SU-DHL-6 (cell line): Measurements from ENCODE around the gene TOE1.

Experiments
- H2AFZ ChIP-seq: fragments of 200-600 bp; sonication (generic); 2 replicates; pipeline ENCODE4 v1.6.1; 2014; ENCODE audit warnings: low read depth, mild to moderate bottlenecking, moderate library complexity, mixed read lengths, antibody characterized with exemption, low read length; ENCODE audit not compliant: severe bottlenecking
- H3F3A ChIP-seq: fragments of 200-600 bp; shearing (Covaris generic); 2 replicates; pipeline ENCODE4 v1.6.0; 2016; ENCODE audit warnings: antibody characterized with exemption, mild to moderate bottlenecking; ENCODE audit not compliant: insufficient read depth
- H3K27ac ChIP-seq: fragments of 200-600 bp; sonication (generic); 2 replicates; pipeline ENCODE4 v1.5.1; 2016; ENCODE audit warnings: low read depth, mild to moderate bottlenecking, low read length, moderate library complexity, mixed read lengths
- H3K27me3 ChIP-seq: fragments of 200-600 bp; sonication (generic), shearing (Covaris generic); 2 replicates; pipeline ENCODE4 v1.6.0; 2014; ENCODE audit warnings: mild to moderate bottlenecking, low read length
- H3K36me3 ChIP-seq: fragments of 200-600 bp; sonication (generic); 2 replicates; pipeline ENCODE4 v1.6.1; 2014; ENCODE audit warnings: mild to moderate bottlenecking, low read length, mixed read lengths
- H3K4me2 ChIP-seq: fragments of 300-600, 200-600 bp; shearing (Covaris generic), sonication (generic); 2 replicates; pipeline ENCODE4 v1.6.0; 2014; ENCODE audit warnings: low read length, low read depth, mild to moderate bottlenecking; ENCODE audit not compliant: poor library complexity, severe bottlenecking
- H3K4me3 ChIP-seq: fragments of 200-600 bp; sonication (generic); 2 replicates; pipeline ENCODE4 v1.5.1; 2014; ENCODE audit warnings: antibody characterized with exemption, low read length, mild to moderate bottlenecking, mixed read lengths; ENCODE audit not compliant: insufficient read depth, poor library complexity, severe bottlenecking
- H3K79me2 ChIP-seq: fragments of 200-600 bp; sonication (generic); 2 replicates; pipeline ENCODE4 v1.6.1; 2014; ENCODE audit warnings: mild to moderate bottlenecking, low read length, moderate library complexity; ENCODE audit not compliant: insufficient read depth
- H3K9ac ChIP-seq: fragments of 200-600 bp; sonication (generic); 2 replicates; pipeline ENCODE4 v1.7.0; 2014; ENCODE audit warnings: mild to moderate bottlenecking, low read length
- H3K9me2 ChIP-seq: fragments of 200-600 bp; sonication (generic); replicated peaks from 2 replicates; pipeline ENCODE4 v1.6.1; 2014; ENCODE audit warnings: low read length; ENCODE audit not compliant: insufficient read depth
- H3K9me3 ChIP-seq: fragments of 200-600 bp; sonication (generic); 2 replicates; pipeline ENCODE4 v1.6.1; 2014; ENCODE audit warnings: low read length, mixed read lengths; ENCODE audit not compliant: insufficient read depth
- H4K20me1 ChIP-seq: fragments of 200-600 bp; sonication (generic); 2 replicates; pipeline ENCODE4 v1.6.1; 2014; ENCODE audit warnings: low read depth, mild to moderate bottlenecking, antibody characterized with exemption, low read length, moderate library complexity, mixed read lengths
- CTCF ChIP-seq: fragments of 200-600 bp; sonication (generic); IDR thresholded peaks from one replicate; pipeline ENCODE4 v1.5.1; 2017; ENCODE audit warnings: antibody characterized with exemption, mild to moderate bottlenecking, low read length, moderate library complexity; ENCODE audit not compliant: insufficient read depth, poor library complexity, severe bottlenecking
- EZH2phosphoT487 ChIP-seq: fragments of 200-600 bp; sonication (generic), shearing (Covaris generic); conservative IDR thresholded peaks from 2 replicates; pipeline ENCODE4 v1.6.1; 2018; ENCODE audit warnings: mild to moderate bottlenecking, antibody characterized with exemption, low read length, moderate library complexity, mixed read lengths

TOE1 gene

GRCh38 chr1:45348020-45348419 is 8.1 kb downstream of the TOE1 start:
- Histone ChIP-seq H3K4me3 (no peak overlapping the region), H3K9ac (no peak overlapping the region)

GRCh38 chr1:45348609-45348965 is 8.6 kb downstream of the TOE1 start:
- H3K36me3 ChIP-seq: peaks cover 3% of the 10 kb centered on the region; the same call in 1 of the 2 replicates
- H3K9me3 ChIP-seq: no peaks in the 10 kb centered on the region
- H3K4me3 ChIP-seq: no peak overlapping the region
- no peaks in the 10 kb centered on the region for H3K9me2 ChIP-seq
- H3K9ac ChIP-seq: no peak overlapping the region
- no peak overlapping the region for H2AFZ ChIP-seq
- no peak for TF ChIP-seq CTCF
- TF ChIP-seq EZH2phosphoT487: no peak
- no peak overlapping the region for H3K27ac ChIP-seq
- H3F3A ChIP-seq: 0 out of 2 replicates have a peak, but pooled peaks cover 9% of the 10 kb centered on the region
- H3K79me2 ChIP-seq: no peaks in the 10 kb centered on the region
- H4K20me1 ChIP-seq: no peaks in the 10 kb centered on the region
- H3K27me3 ChIP-seq: no peaks in the 10 kb centered on the region
- H3K4me2 ChIP-seq: no peak overlapping the region

More at GRCh38 chr1:45348020-45348419, 8.1 kb downstream of the TOE1 start:
- Histone ChIP-seq H3K27me3 (no peaks in the 10 kb centered on the region), H3K27ac (no peak overlapping the region), H4K20me1 (no peaks in the 10 kb centered on the region), H3K4me2 (no peak overlapping the region), H3K79me2 (no peaks in the 10 kb centered on the region), H3K9me2 (no peaks in the 10 kb centered on the region), H3K36me3 (peaks cover 5% of the 10 kb centered on the region; the same call in 1 of the 2 replicates), H2AFZ (no peak overlapping the region), H3K9me3 (no peaks in the 10 kb centered on the region), H3F3A (0 out of 2 replicates have a peak, but pooled peaks cover 9% of the 10 kb centered on the region)
- TF ChIP-seq EZH2phosphoT487 (no peak), CTCF (no peak)

GRCh38 chr1:45348966-45349677 is 9.2 kb downstream of the TOE1 start:
- H3F3A ChIP-seq: 0 out of 2 replicates have a peak, but pooled peaks cover 9% of the 10 kb centered on the region
- H3K9me2 ChIP-seq: no peaks in the 10 kb centered on the region
- H3K79me2 ChIP-seq: no peaks in the 10 kb centered on the region
- H3K9me3 ChIP-seq: no peaks in the 10 kb centered on the region
- H3K36me3 ChIP-seq: no peaks in the 10 kb centered on the region
- H4K20me1 ChIP-seq: no peaks in the 10 kb centered on the region
- H3K4me2 ChIP-seq: no peak overlapping the region
- H3K4me3 ChIP-seq: no peak overlapping the region
- no peak overlapping the region for H3K9ac ChIP-seq
- no peak overlapping the region for H3K27ac ChIP-seq
- no peak for TF ChIP-seq CTCF
- TF ChIP-seq EZH2phosphoT487: no peak
- no peaks in the 10 kb centered on the region for H3K27me3 ChIP-seq
- no peak overlapping the region for H2AFZ ChIP-seq
